Measurements from ENCODE around the gene NEFH. TPM values are rescaled to one million over a fixed set of nuclear protein-coding genes. Genes with fewer than 3 reads are reported as not detected.

The NEFH gene
- total RNA-seq, 1 donor from 2014 or later: 27.1 TPM

DNA sequence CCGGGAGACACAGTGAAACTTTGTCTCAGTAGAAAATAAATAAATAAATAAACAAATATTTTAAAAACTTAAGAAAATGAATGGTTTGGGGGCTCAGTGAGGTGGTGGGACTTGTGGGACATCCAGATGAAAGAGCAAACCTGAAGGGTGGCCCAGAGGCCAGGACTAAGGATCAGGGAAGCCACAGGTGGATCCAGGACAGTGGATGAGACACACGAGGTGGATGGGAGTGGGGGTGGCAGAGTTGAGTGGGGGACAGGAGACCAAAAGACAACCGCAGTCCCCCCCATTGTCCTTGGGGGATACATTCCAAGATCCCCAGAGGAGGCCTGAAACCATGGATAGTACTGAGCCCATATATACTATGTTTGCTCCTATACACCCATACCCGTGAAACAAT lies 34.5 kb upstream of the NEFH start:
- TF ChIP-seq, protein P1, sequence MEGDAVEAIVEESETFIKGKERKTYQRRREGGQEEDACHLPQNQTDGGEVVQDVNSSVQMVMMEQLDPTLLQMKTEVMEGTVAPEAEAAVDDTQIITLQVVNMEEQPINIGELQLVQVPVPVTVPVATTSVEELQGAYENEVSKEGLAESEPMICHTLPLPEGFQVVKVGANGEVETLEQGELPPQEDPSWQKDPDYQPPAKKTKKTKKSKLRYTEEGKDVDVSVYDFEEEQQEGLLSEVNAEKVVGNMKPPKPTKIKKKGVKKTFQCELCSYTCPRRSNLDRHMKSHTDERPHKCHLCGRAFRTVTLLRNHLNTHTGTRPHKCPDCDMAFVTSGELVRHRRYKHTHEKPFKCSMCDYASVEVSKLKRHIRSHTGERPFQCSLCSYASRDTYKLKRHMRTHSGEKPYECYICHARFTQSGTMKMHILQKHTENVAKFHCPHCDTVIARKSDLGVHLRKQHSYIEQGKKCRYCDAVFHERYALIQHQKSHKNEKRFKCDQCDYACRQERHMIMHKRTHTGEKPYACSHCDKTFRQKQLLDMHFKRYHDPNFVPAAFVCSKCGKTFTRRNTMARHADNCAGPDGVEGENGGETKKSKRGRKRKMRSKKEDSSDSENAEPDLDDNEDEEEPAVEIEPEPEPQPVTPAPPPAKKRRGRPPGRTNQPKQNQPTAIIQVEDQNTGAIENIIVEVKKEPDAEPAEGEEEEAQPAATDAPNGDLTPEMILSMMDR (IDR thresholded peaks at IDR 0.05; ENCODE audit: partially characterized antibody, unreplicated experiment): no peak
- Mint-ChIP-seq H3K4me1 (ENCODE audit: low read depth, unreplicated experiment) (peaks cover 11% of the 10 kb centered on the region), H3K9me3 (ENCODE audit: unreplicated experiment) (no peaks in the 10 kb centered on the region), H3K36me3 (ENCODE audit: unreplicated experiment) (no peaks in the 10 kb centered on the region), H3K4me3 (ENCODE audit: unreplicated experiment) (no peak overlapping the region), H3K27me3 (ENCODE audit: unreplicated experiment) (peaks cover 5% of the 10 kb centered on the region), H3K27ac (ENCODE audit: unreplicated experiment) (no peak overlapping the region)
- DNase-seq: no peak

DNA sequence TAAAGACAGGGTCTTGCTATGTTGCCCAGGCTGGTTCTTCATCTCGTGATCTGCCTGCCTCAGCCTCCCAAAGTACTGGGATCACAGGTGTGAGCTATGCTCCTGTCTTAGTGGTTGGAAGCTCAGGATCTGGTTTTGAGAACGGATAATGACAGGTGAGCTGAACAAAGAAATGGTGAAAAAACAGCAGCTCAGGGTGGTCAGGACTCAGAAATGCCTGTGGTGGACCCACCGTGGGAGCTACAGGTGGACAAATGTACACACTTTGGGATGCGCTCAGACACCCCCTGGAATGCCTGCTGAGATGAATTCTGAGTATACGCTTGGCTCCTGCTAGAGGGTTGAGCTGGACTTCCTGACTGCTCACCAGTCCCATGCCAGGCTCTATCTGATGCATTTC lies 32.1 kb upstream of the NEFH start:
- TF ChIP-seq, protein P1 (IDR thresholded peaks at IDR 0.05; ENCODE audit: partially characterized antibody, unreplicated experiment): no peak
- no peak for DNase-seq
- Mint-ChIP-seq H3K27ac (ENCODE audit: unreplicated experiment) (no peak overlapping the region), H3K27me3 (ENCODE audit: unreplicated experiment) (peaks cover 6% of the 10 kb centered on the region), H3K36me3 (ENCODE audit: unreplicated experiment) (no peaks in the 10 kb centered on the region), H3K4me1 (ENCODE audit: low read depth, unreplicated experiment) (peaks cover 11% of the 10 kb centered on the region), H3K4me3 (ENCODE audit: unreplicated experiment) (no peak overlapping the region), H3K9me3 (ENCODE audit: unreplicated experiment) (no peaks in the 10 kb centered on the region)

DNA sequence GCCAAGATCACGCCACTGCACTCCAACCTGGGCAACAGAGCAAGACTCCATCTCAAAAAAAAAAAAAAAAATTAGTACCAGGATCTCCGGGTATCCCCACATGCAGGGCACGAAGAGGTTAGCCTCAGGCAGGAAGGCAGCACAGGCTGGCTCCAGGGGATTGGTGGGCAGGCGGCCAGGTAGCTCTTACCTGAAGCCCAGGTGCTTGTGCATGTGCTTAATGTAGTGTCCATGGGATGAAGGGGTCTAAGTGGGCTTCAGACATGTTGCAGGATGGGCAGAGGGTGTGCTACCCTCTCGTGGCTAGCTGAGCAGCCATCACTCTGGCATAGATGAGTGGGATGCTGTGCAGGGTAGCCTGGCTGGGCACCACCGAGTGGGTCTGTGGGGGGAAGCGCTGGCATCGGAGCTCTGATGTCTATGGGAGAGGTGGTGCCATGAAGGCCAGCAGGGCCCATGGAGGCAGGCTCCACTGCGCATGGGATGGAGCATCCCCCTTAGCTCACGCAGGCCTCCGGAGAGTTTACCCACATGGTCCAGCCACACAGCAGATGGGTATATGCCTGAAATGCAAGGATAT lies 30.6 kb upstream of the NEFH start:
- no peak overlapping the region for H3K27ac Mint-ChIP-seq (ENCODE audit: unreplicated experiment)
- no peaks in the 10 kb centered on the region for H3K36me3 Mint-ChIP-seq (ENCODE audit: unreplicated experiment)
- H3K9me3 Mint-ChIP-seq (ENCODE audit: unreplicated experiment): no peaks in the 10 kb centered on the region
- H3K4me3 Mint-ChIP-seq (ENCODE audit: unreplicated experiment): no peak overlapping the region
- TF ChIP-seq, protein P1 (IDR thresholded peaks at IDR 0.05; ENCODE audit: partially characterized antibody, unreplicated experiment): no peak
- no peak for DNase-seq
- H3K4me1 Mint-ChIP-seq (ENCODE audit: low read depth, unreplicated experiment): no peaks in the 10 kb centered on the region
- peaks cover 7% of the 10 kb centered on the region for H3K27me3 Mint-ChIP-seq (ENCODE audit: unreplicated experiment)

DNA sequence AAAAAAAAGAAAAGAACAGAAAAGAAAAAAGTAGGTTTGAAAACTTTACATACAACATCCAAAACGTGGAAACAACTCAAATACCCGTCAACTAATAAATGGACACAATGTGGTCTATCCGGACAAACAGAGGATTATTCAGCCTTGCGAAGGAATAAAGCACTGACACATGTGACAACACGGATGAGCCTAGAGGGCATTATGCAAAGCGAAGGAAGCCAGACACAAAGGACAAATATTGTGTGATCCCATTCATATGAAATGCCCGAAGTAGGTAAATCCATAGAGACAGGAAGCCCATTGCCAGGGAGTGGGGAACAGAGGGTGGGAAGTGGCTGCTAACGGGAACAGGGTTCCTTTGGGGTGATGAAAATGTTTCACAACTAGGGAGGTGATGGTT lies 29.8 kb upstream of the NEFH start:
- no peak overlapping the region for H3K4me3 Mint-ChIP-seq (ENCODE audit: unreplicated experiment)
- no peaks in the 10 kb centered on the region for H3K9me3 Mint-ChIP-seq (ENCODE audit: unreplicated experiment)
- TF ChIP-seq, protein P1 (IDR thresholded peaks at IDR 0.05; ENCODE audit: partially characterized antibody, unreplicated experiment): no peak
- H3K27ac Mint-ChIP-seq (ENCODE audit: unreplicated experiment): no peak overlapping the region
- no peaks in the 10 kb centered on the region for H3K4me1 Mint-ChIP-seq (ENCODE audit: low read depth, unreplicated experiment)
- no peak for DNase-seq
- H3K27me3 Mint-ChIP-seq (ENCODE audit: unreplicated experiment): peaks cover 8% of the 10 kb centered on the region
- H3K36me3 Mint-ChIP-seq (ENCODE audit: unreplicated experiment): no peaks in the 10 kb centered on the region

DNA sequence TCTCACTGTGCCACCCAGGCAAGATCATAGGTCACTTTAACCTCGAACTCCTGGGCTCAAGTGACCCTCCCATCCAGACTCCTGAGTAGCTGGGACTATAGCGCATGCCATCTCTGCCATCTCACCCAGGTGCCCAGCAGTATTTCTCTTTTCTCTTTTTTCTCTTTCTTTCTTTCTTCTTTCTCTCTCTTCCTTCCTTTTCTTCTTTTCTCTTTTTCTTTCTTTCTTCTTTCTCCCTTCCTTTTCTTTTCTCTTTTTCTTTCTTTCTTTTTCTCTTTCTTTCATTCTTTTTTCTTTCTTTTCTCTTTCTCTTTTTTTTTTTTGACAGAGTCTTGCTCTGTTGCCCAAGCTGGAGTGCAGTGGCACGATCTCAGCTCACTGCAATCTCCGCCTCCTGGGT lies 28.2 kb upstream of the NEFH start:
- DNase-seq: no peak
- TF ChIP-seq, protein P1 (IDR thresholded peaks at IDR 0.05; ENCODE audit: partially characterized antibody, unreplicated experiment): no peak
- Mint-ChIP-seq H3K9me3 (ENCODE audit: unreplicated experiment) (no peaks in the 10 kb centered on the region), H3K27me3 (ENCODE audit: unreplicated experiment) (peaks cover 7% of the 10 kb centered on the region), H3K4me1 (ENCODE audit: low read depth, unreplicated experiment) (peaks cover 4% of the 10 kb centered on the region), H3K4me3 (ENCODE audit: unreplicated experiment) (no peak overlapping the region), H3K27ac (ENCODE audit: unreplicated experiment) (no peak overlapping the region), H3K36me3 (ENCODE audit: unreplicated experiment) (no peaks in the 10 kb centered on the region)
